Activated CD4-positive, alpha-beta T cell treated with anti-CD3 and anti-CD28 coated beads, Interleukin-2, amount 10 ng/mL, durations not matched to agents 7 days and 5 days (primary cell): ENCODE data around the gene GDPD5. TPM values are rescaled to one million over a fixed set of nuclear protein-coding genes. Genes with fewer than 3 reads are reported as not detected.
A peak's percentile ranks its signal among the peaks of the same experiment; 100 is the strongest.

Experiments used
- CTCF ChIA-PET: fragments of 350-600 bp; sonication (Branson Sonifier 250); formaldehyde crosslinking; loops from one replicate; lab custom pipeline; 2021; ENCODE audit warnings: antibody characterized with exemption; lab: Charles Lee
- POLR2A ChIA-PET: fragments of 350-600 bp; sonication (Branson Sonifier 250); formaldehyde crosslinking; loops from one replicate; lab custom pipeline; 2021; ENCODE audit warnings: antibody characterized with exemption; lab: Charles Lee
- DNase-seq: peaks from one replicate; pipeline ENCODE4 v3.0.0-alpha.2; 2020
- H3K27ac Mint-ChIP-seq: one replicate; pipeline ENCODE4 v1.8.0; 2021; ENCODE audit warnings: mild to moderate bottlenecking, moderate library complexity, mixed read lengths
- H3K27me3 Mint-ChIP-seq: one replicate; pipeline ENCODE4 v1.8.0; 2021; ENCODE audit warnings: mixed read lengths
- H3K36me3 Mint-ChIP-seq: one replicate; pipeline ENCODE4 v1.8.0; 2021; ENCODE audit warnings: low read depth, mixed read lengths
- H3K4me1 Mint-ChIP-seq: one replicate; pipeline ENCODE4 v1.8.0; 2021; ENCODE audit warnings: mixed read lengths
- H3K4me3 Mint-ChIP-seq: one replicate; pipeline ENCODE4 v1.8.0; 2021; ENCODE audit warnings: mild to moderate bottlenecking, moderate library complexity, mixed read lengths
- H3K9me3 Mint-ChIP-seq: one replicate; pipeline ENCODE4 v1.8.0; 2021; ENCODE audit warnings: mixed read lengths
- total RNA-seq, 2 experiments: library from RNA; stranded (reverse); gene quantifications; one replicate each; pipeline ENCODE4 v1.2.3, GENCODE V29; 2021

Gene GDPD5
- total RNA-seq, 2 experiments from 2014 or later = 55.8 to 62.3 TPM

- DNase-seq = no peak
- no peaks in the 10 kb centered on the region for H3K4me1 Mint-ChIP-seq
- ChIA-PET POLR2A (no interaction called here), CTCF (interaction anchor here (0.6 to 2.2 kb wide), 5 partner anchors 21 to 146 kb away, joined by 3 to 11 read pairs (median 3); no protein-coding TSS in a partner anchor)
- H3K36me3 Mint-ChIP-seq = no peaks in the 10 kb centered on the region
- H3K27ac Mint-ChIP-seq = no peak overlapping the region
- no peaks in the 10 kb centered on the region for H3K9me3 Mint-ChIP-seq
- H3K4me3 Mint-ChIP-seq = no peak overlapping the region
- peaks cover 2% of the 10 kb centered on the region for H3K27me3 Mint-ChIP-seq
Observed at GRCh38 chr11:75554258-75555022, 28.7 kb upstream of the GDPD5 start.

GRCh38 chr11:75553889-75554257 lies 28.1 kb upstream of the GDPD5 start:
- CTCF ChIA-PET = interaction anchor here (0.8 to 2.2 kb wide), 4 partner anchors 9 to 109 kb away, joined by 3 to 11 read pairs (median 3); no protein-coding TSS in a partner anchor
- no peak for DNase-seq
- H3K36me3 Mint-ChIP-seq = no peaks in the 10 kb centered on the region
- no peak overlapping the region for H3K27ac Mint-ChIP-seq
- POLR2A ChIA-PET = no interaction called here
- peaks cover 2% of the 10 kb centered on the region for H3K27me3 Mint-ChIP-seq
- no peaks in the 10 kb centered on the region for H3K9me3 Mint-ChIP-seq
- H3K4me1 Mint-ChIP-seq = no peaks in the 10 kb centered on the region
- H3K4me3 Mint-ChIP-seq = no peak overlapping the region

GRCh38 chr11:75553182-75553581 lies 27.4 kb upstream of the GDPD5 start:
- CTCF ChIA-PET = interaction anchor here (0.8 to 2.2 kb wide), 3 partner anchors 8 to 109 kb away, joined by 3 to 11 read pairs (median 3); no protein-coding TSS in a partner anchor
- POLR2A ChIA-PET = no interaction called here
- no peak overlapping the region for H3K27ac Mint-ChIP-seq
- no peak for DNase-seq
- H3K4me3 Mint-ChIP-seq = no peak overlapping the region
- no peaks in the 10 kb centered on the region for H3K36me3 Mint-ChIP-seq
- peaks cover 2% of the 10 kb centered on the region for H3K27me3 Mint-ChIP-seq
- H3K9me3 Mint-ChIP-seq = no peaks in the 10 kb centered on the region
- no peaks in the 10 kb centered on the region for H3K4me1 Mint-ChIP-seq

- Mint-ChIP-seq H3K4me3 (no peak overlapping the region), H3K4me1 (no peaks in the 10 kb centered on the region), H3K27ac (no peak overlapping the region), H3K9me3 (no peaks in the 10 kb centered on the region), H3K27me3 (peaks cover 2% of the 10 kb centered on the region), H3K36me3 (no peaks in the 10 kb centered on the region)
- POLR2A ChIA-PET = no interaction called here
- no peak for DNase-seq
- CTCF ChIA-PET = interaction anchor here (2.6 kb wide), 1 partner anchor 13 kb away, joined by 14 read pairs; the partner anchor contains the start of gene SERPINH1
Observed at GRCh38 chr11:75549370-75549958, 23.7 kb upstream of the GDPD5 start.

- ChIA-PET CTCF (interaction anchor here (0.5 to 2.6 kb wide), 4 partner anchors 12 to 1095 kb away, joined by 3 to 14 read pairs (median 3); partner anchors contain the start of gene SERPINH1), POLR2A (no interaction called here)
- no peaks in the 10 kb centered on the region for H3K4me1 Mint-ChIP-seq
- no peaks in the 10 kb centered on the region for H3K9me3 Mint-ChIP-seq
- peaks cover 2% of the 10 kb centered on the region for H3K27me3 Mint-ChIP-seq
- no peak overlapping the region for H3K27ac Mint-ChIP-seq
- H3K4me3 Mint-ChIP-seq = no peak overlapping the region
- no peak for DNase-seq
- H3K36me3 Mint-ChIP-seq = no peaks in the 10 kb centered on the region
Observed at GRCh38 chr11:75548595-75549272, 23.0 kb upstream of the GDPD5 start.

- Mint-ChIP-seq H3K27me3 (peaks cover 2% of the 10 kb centered on the region), H3K36me3 (no peaks in the 10 kb centered on the region), H3K9me3 (no peaks in the 10 kb centered on the region), H3K4me1 (no peaks in the 10 kb centered on the region), H3K4me3 (no peak overlapping the region), H3K27ac (no peak overlapping the region)
- CTCF ChIA-PET = interaction anchor here (0.9 to 2.6 kb wide), 2 partner anchors 15 to 176 kb away, joined by 3 to 14 read pairs; partner anchors contain the start of gene SERPINH1
- POLR2A ChIA-PET = no interaction called here
- DNase-seq = peak; percentile 29
Observed at GRCh38 chr11:75547617-75548058, 21.9 kb upstream of the GDPD5 start.

GRCh38 chr11:75547177-75547576 lies 21.4 kb upstream of the GDPD5 start:
- no peaks in the 10 kb centered on the region for H3K36me3 Mint-ChIP-seq
- H3K27me3 Mint-ChIP-seq = peaks cover 2% of the 10 kb centered on the region
- H3K27ac Mint-ChIP-seq = no peak overlapping the region
- DNase-seq = no peak
- H3K9me3 Mint-ChIP-seq = no peaks in the 10 kb centered on the region
- CTCF ChIA-PET = interaction anchor here (1.6 kb wide), 1 partner anchor 14 kb away, joined by 6 read pairs; the partner anchor contains the start of gene SERPINH1
- no peaks in the 10 kb centered on the region for H3K4me1 Mint-ChIP-seq
- POLR2A ChIA-PET = no interaction called here
- H3K4me3 Mint-ChIP-seq = no peak overlapping the region

- H3K9me3 Mint-ChIP-seq = no peaks in the 10 kb centered on the region
- POLR2A ChIA-PET = no interaction called here
- CTCF ChIA-PET = interaction anchor here (0.7 to 1.0 kb wide), 2 partner anchors 17 to 33 kb away, joined by 3 to 4 read pairs; no protein-coding TSS in a partner anchor
Observed at GRCh38 chr11:75543806-75544205, 18.1 kb upstream of the GDPD5 start.

GRCh38 chr11:75542088-75542438 lies 16.3 kb upstream of the GDPD5 start:
- H3K27me3 Mint-ChIP-seq = peaks cover 2% of the 10 kb centered on the region
- ChIA-PET CTCF (no interaction called here), POLR2A (no interaction called here)
- H3K36me3 Mint-ChIP-seq = no peaks in the 10 kb centered on the region
- no peak for DNase-seq
- no peak overlapping the region for H3K4me3 Mint-ChIP-seq
- H3K27ac Mint-ChIP-seq = no peak overlapping the region
- H3K9me3 Mint-ChIP-seq = no peaks in the 10 kb centered on the region
- peaks cover 16% of the 10 kb centered on the region for H3K4me1 Mint-ChIP-seq

More at GRCh38 chr11:75543806-75544205, 18.1 kb upstream of the GDPD5 start:
- H3K4me1 Mint-ChIP-seq = no peaks in the 10 kb centered on the region
- H3K27me3 Mint-ChIP-seq = peaks cover 2% of the 10 kb centered on the region
- DNase-seq = no peak
- no peak overlapping the region for H3K4me3 Mint-ChIP-seq
- H3K36me3 Mint-ChIP-seq = no peaks in the 10 kb centered on the region
- no peak overlapping the region for H3K27ac Mint-ChIP-seq

- POLR2A ChIA-PET = no interaction called here
- H3K27ac Mint-ChIP-seq = no peak overlapping the region
- CTCF ChIA-PET = interaction anchor here (0.7 to 1.2 kb wide), 3 partner anchors 10 to 261 kb away, joined by 3 to 5 read pairs (median 3); partner anchors contain the start of gene GDPD5
- H3K9me3 Mint-ChIP-seq = no peaks in the 10 kb centered on the region
- no peak for DNase-seq
- H3K4me3 Mint-ChIP-seq = no peak overlapping the region
- peaks cover 23% of the 10 kb centered on the region for H3K4me1 Mint-ChIP-seq
- H3K27me3 Mint-ChIP-seq = peaks cover 2% of the 10 kb centered on the region
- no peaks in the 10 kb centered on the region for H3K36me3 Mint-ChIP-seq
Observed at GRCh38 chr11:75541193-75542087, 15.7 kb upstream of the GDPD5 start.

GRCh38 chr11:75539459-75540334 lies 14.0 kb upstream of the GDPD5 start:
- no peak for DNase-seq
- CTCF ChIA-PET = interaction anchor here (0.7 to 1.2 kb wide), 2 partner anchors 189 to 260 kb away, joined by 3 to 4 read pairs; no protein-coding TSS in a partner anchor
- no peaks in the 10 kb centered on the region for H3K9me3 Mint-ChIP-seq
- H3K4me3 Mint-ChIP-seq = no peak overlapping the region
- no peaks in the 10 kb centered on the region for H3K27me3 Mint-ChIP-seq
- no peak overlapping the region for H3K27ac Mint-ChIP-seq
- POLR2A ChIA-PET = no interaction called here
- H3K4me1 Mint-ChIP-seq = peaks cover 36% of the 10 kb centered on the region
- no peaks in the 10 kb centered on the region for H3K36me3 Mint-ChIP-seq
